ENCODE data around the gene NBPF19.
A peak's percentile ranks its signal among the peaks of the same experiment; 100 is the strongest.
"Not testable (repeated sequence)": the region's sequence is repeated elsewhere in the genome, so short reads cannot be mapped to it uniquely, and the experiment has no call there.

The NBPF19 gene, protein sequence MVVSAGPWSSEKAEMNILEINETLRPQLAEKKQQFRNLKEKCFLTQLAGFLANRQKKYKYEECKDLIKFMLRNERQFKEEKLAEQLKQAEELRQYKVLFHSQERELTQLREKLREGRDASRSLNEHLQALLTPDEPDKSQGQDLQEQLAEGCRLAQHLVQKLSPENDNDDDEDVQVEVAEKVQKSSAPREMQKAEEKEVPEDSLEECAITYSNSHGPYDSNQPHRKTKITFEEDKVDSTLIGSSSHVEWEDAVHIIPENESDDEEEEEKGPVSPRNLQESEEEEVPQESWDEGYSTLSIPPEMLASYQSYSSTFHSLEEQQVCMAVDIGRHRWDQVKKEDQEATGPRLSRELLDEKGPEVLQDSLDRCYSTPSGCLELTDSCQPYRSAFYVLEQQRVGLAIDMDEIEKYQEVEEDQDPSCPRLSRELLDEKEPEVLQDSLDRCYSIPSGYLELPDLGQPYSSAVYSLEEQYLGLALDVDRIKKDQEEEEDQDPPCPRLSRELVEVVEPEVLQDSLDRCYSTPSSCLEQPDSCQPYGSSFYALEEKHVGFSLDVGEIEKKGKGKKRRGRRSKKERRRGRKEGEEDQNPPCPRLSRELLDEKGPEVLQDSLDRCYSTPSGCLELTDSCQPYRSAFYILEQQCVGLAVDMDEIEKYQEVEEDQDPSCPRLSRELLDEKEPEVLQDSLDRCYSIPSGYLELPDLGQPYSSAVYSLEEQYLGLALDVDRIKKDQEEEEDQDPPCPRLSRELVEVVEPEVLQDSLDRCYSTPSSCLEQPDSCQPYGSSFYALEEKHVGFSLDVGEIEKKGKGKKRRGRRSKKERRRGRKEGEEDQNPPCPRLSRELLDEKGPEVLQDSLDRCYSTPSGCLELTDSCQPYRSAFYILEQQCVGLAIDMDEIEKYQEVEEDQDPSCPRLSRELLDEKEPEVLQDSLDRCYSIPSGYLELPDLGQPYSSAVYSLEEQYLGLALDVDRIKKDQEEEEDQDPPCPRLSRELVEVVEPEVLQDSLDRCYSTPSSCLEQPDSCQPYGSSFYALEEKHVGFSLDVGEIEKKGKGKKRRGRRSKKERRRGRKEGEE (N-terminal part only)

DNA sequence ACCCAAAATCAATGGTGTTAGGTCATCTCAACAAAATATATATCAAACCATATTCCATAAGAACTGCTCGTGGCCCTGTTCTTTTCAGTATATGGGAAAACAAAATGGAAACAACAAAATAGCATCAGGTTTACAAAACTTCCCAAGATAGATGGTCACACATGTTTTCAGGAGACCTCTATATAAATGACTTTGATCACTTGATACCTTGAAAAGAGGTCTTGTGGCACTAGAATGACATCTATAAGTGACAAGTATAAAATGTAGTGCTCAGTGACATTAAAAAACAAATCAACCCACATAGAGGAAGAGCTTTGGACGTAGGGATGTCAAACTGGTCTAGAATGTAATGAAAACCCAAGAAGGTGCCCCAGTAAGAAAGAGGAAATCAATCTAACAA is at the start of gene NBPF19:
TSS of gene NBPF19 (plus strand) at position 301 of the 400 bp plus-strand sequence. CDS start 888 bp downstream, outside the sequence.
- DNase-seq: not testable (repeated sequence)

DNA sequence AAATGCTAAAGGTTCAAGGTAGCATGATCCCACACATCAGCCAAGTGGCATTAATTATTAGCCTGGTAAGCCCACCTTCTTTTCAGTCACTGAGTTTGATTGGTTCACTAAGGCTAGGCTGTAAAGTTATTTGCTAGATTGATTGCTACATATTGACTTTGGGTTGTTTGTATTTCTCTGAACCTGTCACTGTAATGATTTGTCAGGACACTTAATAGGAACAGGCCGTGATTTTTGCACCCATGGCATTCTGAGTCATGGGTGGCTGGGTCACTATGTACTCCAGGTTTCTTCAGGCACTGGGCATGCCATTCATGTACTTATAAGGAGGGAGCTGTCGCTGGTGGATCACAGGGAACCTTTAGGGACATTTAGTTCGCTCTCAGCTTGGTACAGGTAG is 46.5 kb upstream of the NBPF19 start:
- not testable (repeated sequence) for DNase-seq

DNA sequence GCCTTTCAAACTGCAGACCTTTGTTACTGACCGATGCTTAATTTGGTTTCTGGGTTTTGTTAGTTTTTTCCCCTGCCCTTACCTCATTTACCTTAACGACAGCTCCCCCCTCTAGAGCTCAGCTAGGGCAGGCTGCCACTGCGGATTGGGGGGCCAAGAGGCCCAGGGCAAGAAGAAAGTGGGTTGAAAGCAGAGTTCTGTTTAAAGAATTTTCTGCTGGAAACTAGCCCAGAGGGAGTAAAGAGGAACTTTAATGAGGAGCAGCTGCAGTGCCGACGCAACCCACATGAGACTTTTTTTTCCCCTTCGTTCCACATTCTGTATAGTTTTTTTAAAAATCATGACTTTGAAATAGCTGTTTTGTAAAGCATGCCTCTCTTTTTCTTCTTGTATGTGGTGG is 29.4 kb upstream of the NBPF19 start:
- peak in 43 of 58 donors; percentile 0 to 66 (median 17) for DNase-seq

DNA sequence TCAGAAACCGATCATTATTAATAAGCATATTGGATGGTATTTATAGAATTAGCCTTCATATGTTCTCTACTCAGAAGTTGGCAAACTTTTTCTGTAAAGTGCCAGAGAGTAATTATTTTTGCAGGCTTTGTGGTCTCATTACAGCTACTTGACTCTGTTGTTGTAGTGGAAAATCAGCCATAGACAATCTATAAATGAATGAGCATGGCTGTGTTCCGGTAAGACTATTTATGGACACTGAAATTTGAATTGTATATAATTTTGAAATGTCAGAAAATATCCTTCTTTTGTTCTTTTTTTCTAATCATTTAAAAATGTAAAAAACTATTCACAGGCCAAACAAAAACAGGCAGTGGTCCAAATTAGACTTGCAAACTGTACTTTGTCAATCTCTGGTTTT is 22.6 kb upstream of the NBPF19 start:
- not testable (repeated sequence) for DNase-seq

DNA sequence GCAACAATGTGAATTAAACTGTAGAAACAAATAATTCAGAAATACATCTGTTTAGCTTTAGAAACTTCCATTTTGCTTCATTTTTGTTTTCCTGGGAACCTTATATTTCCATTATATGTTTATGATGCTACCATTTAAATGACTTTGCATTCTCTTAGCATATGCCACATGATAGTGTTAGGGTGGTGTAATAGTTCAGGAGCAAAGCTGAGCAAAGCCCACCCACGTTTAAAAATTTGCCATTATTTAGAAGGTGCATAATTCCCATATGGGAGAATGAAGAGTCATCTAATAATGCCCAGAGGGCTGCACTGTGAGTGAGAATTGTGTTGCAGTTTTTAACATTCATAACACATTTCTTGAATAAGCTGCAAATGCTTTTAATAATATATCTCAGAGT is 22.2 kb upstream of the NBPF19 start:
- not testable (repeated sequence) for DNase-seq

DNA sequence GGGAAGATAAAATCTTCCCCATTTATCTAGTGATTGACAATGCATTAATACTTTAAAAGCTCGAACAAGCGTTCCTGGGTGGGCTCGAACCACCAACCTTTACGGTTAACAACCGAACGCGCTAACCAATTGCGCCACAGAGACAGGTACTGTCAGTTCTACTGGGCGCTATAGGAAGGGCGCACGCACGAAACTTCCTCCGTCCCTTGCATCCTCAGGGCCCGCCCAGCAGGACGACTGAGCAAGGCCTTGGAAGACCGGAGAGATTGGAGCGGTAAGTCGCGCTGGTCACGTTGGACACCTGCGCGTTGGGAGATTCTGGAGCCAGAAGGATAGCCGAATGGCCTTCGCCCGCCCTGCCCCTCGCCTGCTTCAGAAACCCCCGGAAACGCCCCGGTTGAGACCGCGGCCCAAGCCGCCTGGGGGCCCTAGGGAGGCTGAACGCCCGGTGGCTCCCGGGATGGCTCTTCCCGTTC is 83.5 kb downstream of the NBPF19 start:
- DNase-seq: not testable (repeated sequence)

DNA sequence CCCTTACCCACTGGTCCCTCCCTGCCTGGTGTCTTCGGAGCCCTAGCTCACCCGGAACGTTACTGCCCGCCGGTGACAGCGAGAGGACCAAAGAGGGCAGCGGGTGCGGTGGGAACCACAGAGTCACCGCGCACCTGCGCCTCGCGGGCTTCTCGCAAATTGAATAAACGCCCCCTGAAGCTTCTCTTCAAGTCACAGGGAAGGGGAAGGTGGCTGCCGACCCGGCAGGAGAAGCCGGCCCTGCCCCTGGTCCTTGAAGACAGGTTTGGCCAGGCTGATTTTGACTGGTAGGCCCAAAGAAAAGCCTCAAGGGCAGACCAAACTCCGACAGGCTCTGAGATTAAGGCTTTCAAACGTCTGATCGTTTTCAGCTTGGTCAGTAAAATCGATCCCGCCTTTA is 87.0 kb downstream of the NBPF19 start:
- DNase-seq: not testable (repeated sequence)

DNA sequence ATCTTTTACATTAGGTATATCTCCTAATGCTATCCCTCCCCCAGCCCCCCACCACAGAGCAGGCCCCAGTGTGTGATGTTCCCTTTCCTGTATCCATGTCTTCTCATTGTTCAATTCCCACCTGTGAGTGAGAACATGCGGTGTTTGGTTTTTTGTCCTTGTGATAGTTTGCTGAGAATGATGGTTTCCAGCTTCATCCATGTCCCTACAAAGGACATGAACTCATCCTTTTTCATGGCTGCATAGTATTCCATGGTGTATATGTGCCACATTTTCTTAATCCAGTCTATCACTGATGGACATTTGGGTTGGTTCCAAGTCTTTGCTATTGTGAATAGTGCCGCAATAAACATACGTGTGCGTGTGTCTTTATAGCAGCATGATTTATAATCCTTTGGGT is 90.6 kb downstream of the NBPF19 start:
- not testable (repeated sequence) for DNase-seq

DNA sequence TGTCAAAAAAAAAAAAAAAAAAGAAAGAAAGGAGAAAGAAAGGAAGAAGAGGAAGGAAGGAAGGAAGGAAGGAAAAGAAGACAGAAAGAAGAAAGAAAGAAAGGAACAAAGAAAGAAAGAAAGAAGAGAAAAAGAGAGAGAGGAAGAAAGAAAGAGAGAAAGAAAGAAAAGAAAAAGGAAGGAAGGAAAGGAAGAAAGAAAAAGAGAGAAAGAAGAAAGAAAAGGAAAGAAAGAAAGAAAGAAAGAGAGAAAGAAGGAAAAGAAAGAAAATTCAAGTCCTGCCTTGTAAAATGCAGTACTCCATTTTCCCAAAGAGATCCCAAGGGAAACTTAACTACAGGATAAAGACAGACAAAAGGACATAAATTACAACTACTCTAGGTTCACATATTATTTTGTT is 97.9 kb downstream of the NBPF19 start:
- DNase-seq: not testable (repeated sequence)

DNA sequence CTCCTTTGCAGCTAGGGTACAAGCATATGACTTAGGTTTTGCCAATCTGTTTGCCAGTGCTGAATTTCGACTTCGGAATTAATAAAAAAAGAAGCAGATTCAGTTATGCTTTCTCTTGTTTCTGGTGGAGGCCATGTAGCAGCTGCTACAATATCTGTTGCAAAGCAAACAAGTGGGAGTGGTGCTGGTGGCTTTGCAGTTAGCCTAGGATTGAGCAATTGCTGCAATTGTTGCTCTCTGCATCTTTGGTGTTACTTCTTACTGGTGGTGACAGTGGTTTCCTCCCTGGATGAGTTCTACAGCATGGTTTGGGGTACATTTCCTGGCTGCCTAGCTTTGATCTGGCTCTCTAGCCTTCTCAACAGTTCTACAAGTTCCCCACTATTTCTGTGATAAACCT is 110.7 kb downstream of the NBPF19 start:
- DNase-seq: not testable (repeated sequence)
